Stimulated activated CD8-positive, alpha-beta memory T cell treated with anti-CD3 and anti-CD28 coated beads, Interleukin-12 subunit alpha, Interleukin-12 subunit beta, amount 100 ng/mL, for 4 hours (primary cell): ENCODE results near the gene DCD.
"Not testable (repeated sequence)": the region's sequence is repeated elsewhere in the genome, so short reads cannot be mapped to it uniquely, and the experiment has no call there.

ENCODE experiments used
- DNase-seq: peaks from one replicate; pipeline ENCODE4 v3.0.0-alpha.2; 2020; ENCODE audit warnings: low read depth

Gene DCD

GRCh38 chr12:54653025-54653424 lies 4.9 kb upstream of the DCD start:
- no peak for DNase-seq

- DNase-seq: no peak
These were observed 2.7 kb upstream of the DCD start for GRCh38 chr12:54650889-54651288.

GRCh38 chr12:54650409-54650808 lies 2.2 kb upstream of the DCD start:
- no peak for DNase-seq

GRCh38 chr12:54649825-54650224 lies 1.7 kb upstream of the DCD start:
- no peak for DNase-seq

GRCh38 chr12:54641554-54641953 lies 6.6 kb downstream of the DCD start:
- DNase-seq: no peak

GRCh38 chr12:54641089-54641488 lies 7.1 kb downstream of the DCD start:
- no peak for DNase-seq

GRCh38 chr12:54639112-54639511 lies 9.1 kb downstream of the DCD start:
- DNase-seq: not testable (repeated sequence)

- DNase-seq: no peak
These were observed 13.4 kb downstream of the DCD start, which contains the start of gene LACRT for GRCh38 chr12:54634795-54635194. Gene LACRT, minus strand, starts transcription at chr12:54634895. Its CDS starts 54 bp downstream, at chr12:54634841.

GRCh38 chr12:54631988-54632728 lies 16.0 kb downstream of the DCD start:
- DNase-seq: no peak

- DNase-seq: no peak
These were observed 16.6 kb downstream of the DCD start for GRCh38 chr12:54631551-54631950.

- DNase-seq: no peak
These were observed 18.2 kb downstream of the DCD start for GRCh38 chr12:54629925-54630324.

GRCh38 chr12:54628186-54628846 lies 19.8 kb downstream of the DCD start:
- no peak for DNase-seq

- DNase-seq: no peak
These were observed 20.9 kb downstream of the DCD start for GRCh38 chr12:54627304-54627703.

- no peak for DNase-seq
These were observed 22.6 kb downstream of the DCD start for GRCh38 chr12:54625598-54625997.

GRCh38 chr12:54624315-54625279 lies 23.6 kb downstream of the DCD start:
- no peak for DNase-seq

GRCh38 chr12:54622463-54623183 lies 25.5 kb downstream of the DCD start:
- no peak for DNase-seq

- DNase-seq: no peak
These were observed 31.1 kb downstream of the DCD start for GRCh38 chr12:54616933-54617680.

GRCh38 chr12:54612225-54612750 lies 35.9 kb downstream of the DCD start:
- DNase-seq: no peak

GRCh38 chr12:54611715-54612149 lies 36.4 kb downstream of the DCD start:
- DNase-seq: no peak

- DNase-seq: no peak
These were observed 39.4 kb downstream of the DCD start for GRCh38 chr12:54608769-54609168.

GRCh38 chr12:54608156-54608555 lies 40.0 kb downstream of the DCD start:
- DNase-seq: no peak
